GM12865 (cell line): Measurements from ENCODE around the gene MIAT.
A peak's percentile ranks its signal among the peaks of the same experiment; 100 is the strongest.
"Not testable (repeated sequence)": the region's sequence is repeated elsewhere in the genome, so short reads cannot be mapped to it uniquely, and the experiment has no call there.

Experiments used
- DNase-seq: peaks from one replicate; pipeline ENCODE4 v3.0.0; 2010; ENCODE audit warnings: low read depth
- H3K4me3 ChIP-seq: 2 replicates; pipeline ENCODE4 v1.5.1; 2011; ENCODE audit warnings: mild to moderate bottlenecking, low read depth, low read length, control low read depth
- CTCF ChIP-seq: IDR thresholded peaks from 2 replicates; pipeline ENCODE4 v1.5.1; 2011; ENCODE audit warnings: low read length, control low read depth, low read depth, inconsistent platforms; ENCODE audit not compliant: insufficient read depth; ENCODE audit errors: missing control alignments

Gene MIAT

GRCh38 chr22:26692215-26692614 lies 34.8 kb downstream of the MIAT start:
- TF ChIP-seq CTCF, result no peak
- no peak overlapping the region for H3K4me3 ChIP-seq
- DNase-seq, result no peak

GRCh38 chr22:26697151-26697550 lies 39.8 kb downstream of the MIAT start:
- no peak for TF ChIP-seq CTCF
- DNase-seq, result no peak
- H3K4me3 ChIP-seq, result no peak overlapping the region

GRCh38 chr22:26700462-26700861 lies 43.1 kb downstream of the MIAT start:
- no peak for TF ChIP-seq CTCF
- DNase-seq, result no peak
- H3K4me3 ChIP-seq, result no peak overlapping the region

- DNase-seq, result no peak
- no peak overlapping the region for H3K4me3 ChIP-seq
- no peak for TF ChIP-seq CTCF
Measured at GRCh38 chr22:26700886-26701285, 43.5 kb downstream of the MIAT start.

GRCh38 chr22:26701323-26701722 lies 43.9 kb downstream of the MIAT start:
- H3K4me3 ChIP-seq, result no peak overlapping the region
- no peak for TF ChIP-seq CTCF
- no peak for DNase-seq

- DNase-seq, result no peak
- no peak for TF ChIP-seq CTCF
- H3K4me3 ChIP-seq, result no peak overlapping the region
Measured at GRCh38 chr22:26702906-26703830, 45.8 kb downstream of the MIAT start.

- not testable (repeated sequence) for H3K4me3 ChIP-seq
- DNase-seq, result peak; percentile 53
Measured at GRCh38 chr22:26705379-26705778, 48.0 kb downstream of the MIAT start.
